ENCODE data around the gene IL17F. TPM values are rescaled to one million over a fixed set of nuclear protein-coding genes. Genes with fewer than 3 reads are reported as not detected.

Gene IL17F
- total RNA-seq, 1 experiment from 2014 or later: not detected

DNA sequence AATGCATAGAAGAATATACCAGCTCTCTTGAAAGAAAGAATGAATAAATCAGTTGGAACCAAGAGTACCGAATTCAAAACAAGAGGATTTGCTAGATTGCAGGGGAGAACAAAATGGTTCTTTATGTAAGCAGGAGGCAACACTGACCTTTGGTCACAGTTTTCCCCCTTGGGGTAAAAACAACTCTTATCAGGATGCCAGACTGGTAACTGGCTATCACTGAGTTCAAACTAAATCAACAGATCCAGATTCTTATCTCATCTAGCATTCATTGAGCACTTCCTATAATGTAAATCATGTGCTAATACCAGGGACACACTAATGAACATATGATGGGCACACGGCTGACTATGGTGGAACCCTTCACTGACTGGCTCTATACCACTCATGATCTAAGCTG lies 4.8 kb upstream of the IL17F start:
- CTCF ChIA-PET: no interaction called here
- intact Hi-C loops (cut with micrococcal nuclease; ENCODE audit: unreplicated experiment): no loop called here
- ATAC-seq: no peak

DNA sequence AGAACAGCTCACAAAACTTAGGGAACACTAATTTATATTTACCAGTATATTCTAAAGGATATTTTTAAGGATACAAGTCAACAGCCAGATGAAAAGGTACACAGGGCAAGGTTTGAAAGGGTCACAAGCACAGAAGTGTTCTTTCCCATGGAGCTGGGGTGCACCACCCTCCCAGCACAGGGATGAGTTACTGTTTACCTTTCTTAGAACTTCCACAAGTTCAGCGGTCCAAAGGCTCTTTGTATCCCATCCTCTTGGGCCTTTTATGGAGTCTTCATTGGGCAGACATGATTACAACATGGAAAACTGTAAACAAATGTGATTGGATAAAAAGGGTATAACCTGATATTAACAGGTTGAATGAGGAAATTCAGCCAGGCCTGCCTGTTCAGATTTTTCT lies 1.1 kb upstream of the IL17F start:
- intact Hi-C loops (cut with micrococcal nuclease; ENCODE audit: unreplicated experiment): no loop called here
- in situ Hi-C loops (cut with HindIII; ENCODE audit: low pct_unique_long_range_greater_than_20kb, low sequenced_read_pairs): no loop called here
- TF ChIP-seq SIN3A (IDR thresholded peaks at IDR 0.05; ENCODE audit: borderline replicate concordance, insufficient read depth, low read depth, low read length): no peak
- no peak for TF ChIP-seq TCF7L2 (IDR thresholded peaks at IDR 0.05; ENCODE audit: low read depth, low read length)
- TF ChIP-seq CTCF (IDR thresholded peaks at IDR 0.05): no peak
- no peak for TF ChIP-seq POLR2AphosphoS5 (IDR thresholded peaks at IDR 0.05; ENCODE audit: low read depth, low read length)
- no peak for TF ChIP-seq REST (IDR thresholded peaks at IDR 0.05; ENCODE audit: insufficient read depth in 1 of 2, low read depth in 2 of 2, low read length in 1 of 2)
- Histone ChIP-seq H3K9me3 (ENCODE audit: control insufficient read depth, insufficient read depth, low read depth, low read length) (no peaks in the 10 kb centered on the region), H3K27ac (ENCODE audit: low read length) (no peak overlapping the region), H3K4me1 (ENCODE audit: control insufficient read depth, insufficient read depth, low read length) (no peaks in the 10 kb centered on the region), H3K36me3 (ENCODE audit: control insufficient read depth, insufficient read depth, low read length) (no peaks in the 10 kb centered on the region), H3K4me3 (ENCODE audit: low read depth in 2 of 2, low read length in 2 of 2) (no peak overlapping the region), H3K27me3 (ENCODE audit: control insufficient read depth, insufficient read depth, low read length) (peaks cover 17% of the 10 kb centered on the region)
- no TSS peak for BruUV-seq (replicated peaks)
- ATAC-seq (no peak), DNase-seq (ENCODE audit: low read depth, low spot score) (no peak)
- POLR2A ChIA-PET: no interaction called here
- CTCF ChIA-PET: no interaction called here

More for the DNA sequence above, 4.8 kb upstream of the IL17F start:
- H3K27ac ChIP-seq (ENCODE audit: low read length): no peak overlapping the region
- no peaks in the 10 kb centered on the region for H3K9me3 ChIP-seq (ENCODE audit: control insufficient read depth, insufficient read depth, low read depth, low read length)
- no peaks in the 10 kb centered on the region for H3K36me3 ChIP-seq (ENCODE audit: control insufficient read depth, insufficient read depth, low read length)
- in situ Hi-C loops (cut with HindIII; ENCODE audit: low pct_unique_long_range_greater_than_20kb, low sequenced_read_pairs): no loop called here
- BruUV-seq (replicated peaks): no TSS peak
- TF ChIP-seq REST (IDR thresholded peaks at IDR 0.05; ENCODE audit: insufficient read depth in 1 of 2, low read depth in 2 of 2, low read length in 1 of 2) (no peak), POLR2AphosphoS5 (IDR thresholded peaks at IDR 0.05; ENCODE audit: low read depth, low read length) (no peak), CTCF (IDR thresholded peaks at IDR 0.05) (no peak), SIN3A (IDR thresholded peaks at IDR 0.05; ENCODE audit: borderline replicate concordance, insufficient read depth, low read depth, low read length) (no peak), TCF7L2 (IDR thresholded peaks at IDR 0.05; ENCODE audit: low read depth, low read length) (no peak)
- H3K27me3 ChIP-seq (ENCODE audit: control insufficient read depth, insufficient read depth, low read length): peaks cover 34% of the 10 kb centered on the region
- H3K4me1 ChIP-seq (ENCODE audit: control insufficient read depth, insufficient read depth, low read length): no peaks in the 10 kb centered on the region
- H3K4me3 ChIP-seq (ENCODE audit: low read depth in 2 of 2, low read length in 2 of 2): no peak overlapping the region
- no peak for DNase-seq (ENCODE audit: low read depth, low spot score)
- POLR2A ChIA-PET: no interaction called here

Data from Panc1 (cell line).